ENCODE measurements around the gene TEF. TPM values are rescaled to one million over a fixed set of nuclear protein-coding genes. Genes with fewer than 3 reads are reported as not detected.

Gene TEF
- total RNA-seq, 1 experiment from 2014 or later: 12.0 TPM

- CTCF ChIA-PET: interaction anchor here (1.5 to 2.1 kb wide), 3 partner anchors 29 to 122 kb away, joined by 4 to 7 read pairs (median 6); partner anchors contain the start of gene TEF
- no peaks in the 10 kb centered on the region for H3K9me3 Mint-ChIP-seq
- H3K4me1 Mint-ChIP-seq: peaks cover 22% of the 10 kb centered on the region
- H3K36me3 Mint-ChIP-seq: no peaks in the 10 kb centered on the region
- H3K27me3 Mint-ChIP-seq (ENCODE audit: low read depth): no peaks in the 10 kb centered on the region
- no peak overlapping the region for H3K4me3 Mint-ChIP-seq
- peak; percentile 21 for ATAC-seq
- POLR2A ChIA-PET: interaction anchor here (0.5 to 1.8 kb wide), 2 partner anchors 30 to 120 kb away, joined by 3 to 5 read pairs; partner anchors contain the start of gene TEF
- peak overlapping the region; percentile 50 for H3K27ac Mint-ChIP-seq
- DNase-seq (ENCODE audit: low spot score): no peak
- no peak for TF ChIP-seq HMGA2 (CRISPR knock-in tag; IDR thresholded peaks at IDR 0.05)
- TF ChIP-seq GTF2I (CRISPR knock-in tag; conservative IDR thresholded peaks at IDR 0.05): peak; percentile 86
- TF ChIP-seq OVOL2 (CRISPR knock-in tag; IDR thresholded peaks at IDR 0.05; ENCODE audit: borderline replicate concordance): no peak
- TF ChIP-seq CTCF (IDR thresholded peaks at IDR 0.05): no peak
These were observed 29.5 kb downstream of the TEF start for GRCh38 chr22:41411021-41411851.

DNA sequence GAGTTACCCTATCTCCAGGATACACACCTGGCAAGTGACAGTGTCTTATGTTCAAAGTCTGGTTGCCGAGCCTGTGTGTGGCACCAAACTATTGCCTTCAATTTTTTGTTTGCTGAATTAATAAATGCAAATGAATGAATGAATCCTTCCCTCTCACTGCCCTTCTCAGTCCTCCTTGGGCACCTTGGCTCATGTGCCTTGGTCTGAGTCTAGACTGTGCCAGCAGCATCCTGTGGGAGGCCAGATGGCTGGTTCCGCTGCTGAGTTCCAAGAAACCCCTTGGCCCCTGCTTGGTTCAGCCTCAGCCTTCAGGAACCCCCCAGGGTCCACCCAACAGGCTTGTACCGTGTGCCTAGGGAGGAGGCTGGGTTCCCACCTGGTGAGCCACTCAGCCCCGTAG, 33.8 kb downstream of the TEF start:
- H3K27ac Mint-ChIP-seq: no peak overlapping the region
- TF ChIP-seq ZNF317 (CRISPR knock-in tag; IDR thresholded peaks at IDR 0.05; ENCODE audit: borderline replicate concordance, low read depth) (no peak), ZNF121 (CRISPR knock-in tag; IDR thresholded peaks at IDR 0.05) (no peak), ZNF396 (CRISPR knock-in tag; IDR thresholded peaks at IDR 0.05; ENCODE audit: borderline replicate concordance) (no peak), STAT6 (CRISPR knock-in tag; conservative IDR thresholded peaks at IDR 0.05; ENCODE audit: low read depth) (no peak), FOXP1 (CRISPR knock-in tag; IDR thresholded peaks at IDR 0.05; ENCODE audit: borderline replicate concordance) (no peak), GRHL2 (CRISPR knock-in tag; IDR thresholded peaks at IDR 0.05; ENCODE audit: insufficient replicate concordance, severe bottlenecking) (no peak), CREM (CRISPR knock-in tag; IDR thresholded peaks at IDR 0.05) (no peak), ZNF138 (CRISPR knock-in tag; conservative IDR thresholded peaks at IDR 0.05) (no peak), ZNF416 (CRISPR knock-in tag; IDR thresholded peaks at IDR 0.05) (no peak), KAT7 (CRISPR knock-in tag; IDR thresholded peaks at IDR 0.05; ENCODE audit: borderline replicate concordance) (no peak), E2F1 (CRISPR knock-in tag; IDR thresholded peaks at IDR 0.05) (no peak), ZNF263 (CRISPR knock-in tag; IDR thresholded peaks at IDR 0.05; ENCODE audit: low read depth) (no peak), ATF1 (CRISPR knock-in tag; IDR thresholded peaks at IDR 0.05) (no peak), ZNF219 (CRISPR knock-in tag; IDR thresholded peaks at IDR 0.05; ENCODE audit: borderline replicate concordance) (no peak), TP53 (CRISPR knock-in tag; IDR thresholded peaks at IDR 0.05) (no peak)
- TF ChIP-seq, protein P1, sequence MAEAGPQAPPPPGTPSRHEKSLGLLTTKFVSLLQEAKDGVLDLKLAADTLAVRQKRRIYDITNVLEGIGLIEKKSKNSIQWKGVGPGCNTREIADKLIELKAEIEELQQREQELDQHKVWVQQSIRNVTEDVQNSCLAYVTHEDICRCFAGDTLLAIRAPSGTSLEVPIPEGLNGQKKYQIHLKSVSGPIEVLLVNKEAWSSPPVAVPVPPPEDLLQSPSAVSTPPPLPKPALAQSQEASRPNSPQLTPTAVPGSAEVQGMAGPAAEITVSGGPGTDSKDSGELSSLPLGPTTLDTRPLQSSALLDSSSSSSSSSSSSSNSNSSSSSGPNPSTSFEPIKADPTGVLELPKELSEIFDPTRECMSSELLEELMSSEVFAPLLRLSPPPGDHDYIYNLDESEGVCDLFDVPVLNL (CRISPR knock-in tag; IDR thresholded peaks at IDR 0.05; ENCODE audit: borderline replicate concordance, low read depth): no peak
- TF ChIP-seq, protein P2, sequence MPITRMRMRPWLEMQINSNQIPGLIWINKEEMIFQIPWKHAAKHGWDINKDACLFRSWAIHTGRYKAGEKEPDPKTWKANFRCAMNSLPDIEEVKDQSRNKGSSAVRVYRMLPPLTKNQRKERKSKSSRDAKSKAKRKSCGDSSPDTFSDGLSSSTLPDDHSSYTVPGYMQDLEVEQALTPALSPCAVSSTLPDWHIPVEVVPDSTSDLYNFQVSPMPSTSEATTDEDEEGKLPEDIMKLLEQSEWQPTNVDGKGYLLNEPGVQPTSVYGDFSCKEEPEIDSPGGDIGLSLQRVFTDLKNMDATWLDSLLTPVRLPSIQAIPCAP (CRISPR knock-in tag; IDR thresholded peaks at IDR 0.05): no peak
- H3K27me3 Mint-ChIP-seq (ENCODE audit: low read depth): no peaks in the 10 kb centered on the region
- no peaks in the 10 kb centered on the region for H3K9me3 Mint-ChIP-seq
- H3K4me1 Mint-ChIP-seq: peaks cover 22% of the 10 kb centered on the region
- no peak overlapping the region for H3K4me3 Mint-ChIP-seq
- ChIA-PET POLR2A (no interaction called here), CTCF (interaction anchor here (0.7 kb wide), 1 partner anchor 13 kb away, joined by 3 read pairs; no protein-coding TSS in a partner anchor)
- ATAC-seq (no peak), DNase-seq (ENCODE audit: low spot score) (no peak)
- H3K36me3 Mint-ChIP-seq: no peaks in the 10 kb centered on the region

Measured in WTC11 (cell line).